IPS-15b (cell line): ENCODE measurements around the gene BRIP1.

Experiments
- H3K27me3 ChIP-seq: one replicate; pipeline ENCODE4 v1.6.1; 2013; ENCODE audit warnings: low read length; ENCODE audit not compliant: control insufficient read depth, insufficient read depth
- H3K36me3 ChIP-seq: one replicate; pipeline ENCODE4 v1.6.1; 2013; ENCODE audit warnings: low read length; ENCODE audit not compliant: control insufficient read depth, insufficient read depth
- H3K4me1 ChIP-seq: one replicate; pipeline ENCODE4 v1.6.1; 2013; ENCODE audit warnings: mild to moderate bottlenecking, low read length; ENCODE audit not compliant: control insufficient read depth, insufficient read depth
- H3K4me3 ChIP-seq: one replicate; pipeline ENCODE4 v1.5.1; 2013; ENCODE audit warnings: low read depth, low read length
- H3K9ac ChIP-seq: one replicate; pipeline ENCODE4 v1.6.1; 2013; ENCODE audit warnings: low read depth, mild to moderate bottlenecking, low read length
- H3K9me3 ChIP-seq: one replicate; pipeline ENCODE4 v1.6.1; 2013; ENCODE audit warnings: mild to moderate bottlenecking, low read length; ENCODE audit not compliant: control insufficient read depth, insufficient read depth

The BRIP1 gene

GRCh38 chr17:61631800-61632199 is 231.5 kb downstream of the BRIP1 start:
- Histone ChIP-seq H3K27me3 (no peaks in the 10 kb centered on the region), H3K4me3 (no peak overlapping the region), H3K9me3 (no peaks in the 10 kb centered on the region), H3K36me3 (no peaks in the 10 kb centered on the region), H3K9ac (no peak overlapping the region), H3K4me1 (no peaks in the 10 kb centered on the region)
